ENCODE measurements around the gene TMEM184C.

DNA sequence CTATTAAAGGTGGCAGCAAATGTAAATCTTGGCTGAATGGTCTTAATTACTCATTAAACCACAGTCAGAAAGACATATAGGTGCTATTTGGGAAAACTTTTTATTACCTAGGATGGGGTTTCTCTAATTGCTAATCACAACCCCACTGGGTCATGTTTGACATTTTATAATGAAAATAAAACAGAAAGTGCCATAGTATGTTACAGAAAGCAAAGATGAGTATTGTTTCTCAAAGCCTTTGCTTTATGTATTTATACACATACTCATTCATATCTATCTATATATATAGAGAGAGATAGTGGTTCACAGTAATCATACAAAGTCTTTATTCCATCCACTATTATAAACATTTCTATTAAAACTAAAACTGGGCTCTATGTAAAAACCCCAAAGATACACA lies 18.2 kb downstream of the TMEM184C start:
- TF ChIP-seq, protein P1, sequence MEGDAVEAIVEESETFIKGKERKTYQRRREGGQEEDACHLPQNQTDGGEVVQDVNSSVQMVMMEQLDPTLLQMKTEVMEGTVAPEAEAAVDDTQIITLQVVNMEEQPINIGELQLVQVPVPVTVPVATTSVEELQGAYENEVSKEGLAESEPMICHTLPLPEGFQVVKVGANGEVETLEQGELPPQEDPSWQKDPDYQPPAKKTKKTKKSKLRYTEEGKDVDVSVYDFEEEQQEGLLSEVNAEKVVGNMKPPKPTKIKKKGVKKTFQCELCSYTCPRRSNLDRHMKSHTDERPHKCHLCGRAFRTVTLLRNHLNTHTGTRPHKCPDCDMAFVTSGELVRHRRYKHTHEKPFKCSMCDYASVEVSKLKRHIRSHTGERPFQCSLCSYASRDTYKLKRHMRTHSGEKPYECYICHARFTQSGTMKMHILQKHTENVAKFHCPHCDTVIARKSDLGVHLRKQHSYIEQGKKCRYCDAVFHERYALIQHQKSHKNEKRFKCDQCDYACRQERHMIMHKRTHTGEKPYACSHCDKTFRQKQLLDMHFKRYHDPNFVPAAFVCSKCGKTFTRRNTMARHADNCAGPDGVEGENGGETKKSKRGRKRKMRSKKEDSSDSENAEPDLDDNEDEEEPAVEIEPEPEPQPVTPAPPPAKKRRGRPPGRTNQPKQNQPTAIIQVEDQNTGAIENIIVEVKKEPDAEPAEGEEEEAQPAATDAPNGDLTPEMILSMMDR (IDR thresholded peaks at IDR 0.05 in 2 of 3, conservative IDR thresholded peaks at IDR 0.05 in 1 of 3; ENCODE audit: borderline replicate concordance in 1 of 3, insufficient read depth in 1 of 3, low read depth in 2 of 3, low read length in 2 of 3) = no peak
- TF ChIP-seq, protein P2, sequence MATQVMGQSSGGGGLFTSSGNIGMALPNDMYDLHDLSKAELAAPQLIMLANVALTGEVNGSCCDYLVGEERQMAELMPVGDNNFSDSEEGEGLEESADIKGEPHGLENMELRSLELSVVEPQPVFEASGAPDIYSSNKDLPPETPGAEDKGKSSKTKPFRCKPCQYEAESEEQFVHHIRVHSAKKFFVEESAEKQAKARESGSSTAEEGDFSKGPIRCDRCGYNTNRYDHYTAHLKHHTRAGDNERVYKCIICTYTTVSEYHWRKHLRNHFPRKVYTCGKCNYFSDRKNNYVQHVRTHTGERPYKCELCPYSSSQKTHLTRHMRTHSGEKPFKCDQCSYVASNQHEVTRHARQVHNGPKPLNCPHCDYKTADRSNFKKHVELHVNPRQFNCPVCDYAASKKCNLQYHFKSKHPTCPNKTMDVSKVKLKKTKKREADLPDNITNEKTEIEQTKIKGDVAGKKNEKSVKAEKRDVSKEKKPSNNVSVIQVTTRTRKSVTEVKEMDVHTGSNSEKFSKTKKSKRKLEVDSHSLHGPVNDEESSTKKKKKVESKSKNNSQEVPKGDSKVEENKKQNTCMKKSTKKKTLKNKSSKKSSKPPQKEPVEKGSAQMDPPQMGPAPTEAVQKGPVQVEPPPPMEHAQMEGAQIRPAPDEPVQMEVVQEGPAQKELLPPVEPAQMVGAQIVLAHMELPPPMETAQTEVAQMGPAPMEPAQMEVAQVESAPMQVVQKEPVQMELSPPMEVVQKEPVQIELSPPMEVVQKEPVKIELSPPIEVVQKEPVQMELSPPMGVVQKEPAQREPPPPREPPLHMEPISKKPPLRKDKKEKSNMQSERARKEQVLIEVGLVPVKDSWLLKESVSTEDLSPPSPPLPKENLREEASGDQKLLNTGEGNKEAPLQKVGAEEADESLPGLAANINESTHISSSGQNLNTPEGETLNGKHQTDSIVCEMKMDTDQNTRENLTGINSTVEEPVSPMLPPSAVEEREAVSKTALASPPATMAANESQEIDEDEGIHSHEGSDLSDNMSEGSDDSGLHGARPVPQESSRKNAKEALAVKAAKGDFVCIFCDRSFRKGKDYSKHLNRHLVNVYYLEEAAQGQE (IDR thresholded peaks at IDR 0.05; ENCODE audit: low read depth) = no peak
- TF ChIP-seq RAD21 (IDR thresholded peaks at IDR 0.05; ENCODE audit: low read depth) = no peak
- TF ChIP-seq EZH2phosphoT487 (IDR thresholded peaks at IDR 0.05; ENCODE audit: borderline replicate concordance) = no peak
- no peak for TF ChIP-seq CBX3 (IDR thresholded peaks at IDR 0.05; ENCODE audit: low read depth)
- TF ChIP-seq POLR2AphosphoS5 (IDR thresholded peaks at IDR 0.05; ENCODE audit: low read depth, low read length) = no peak
- TF ChIP-seq YY1 (IDR thresholded peaks at IDR 0.05; ENCODE audit: extremely low read depth, insufficient replicate concordance, low read depth, low read length) = no peak
- no peak for TF ChIP-seq POLR2A (IDR thresholded peaks at IDR 0.05; ENCODE audit: borderline replicate concordance, extremely low read depth, insufficient read depth, insufficient read length)
- TF ChIP-seq EZH2 (IDR thresholded peaks at IDR 0.05) = no peak
- TF ChIP-seq EGR1 (IDR thresholded peaks at IDR 0.05; ENCODE audit: low read depth) = no peak
- TF ChIP-seq ZNF274 (IDR thresholded peaks at IDR 0.05; ENCODE audit: low read depth, low read length) = no peak
- TF ChIP-seq SP1 (IDR thresholded peaks at IDR 0.05; ENCODE audit: low read depth) = no peak
- no peak for TF ChIP-seq SIN3A (IDR thresholded peaks at IDR 0.05; ENCODE audit: low read depth)
